RWPE2 (cell line): ENCODE results near the gene ZNF512B.
A peak's percentile ranks its signal among the peaks of the same experiment; 100 is the strongest.

ENCODE experiments used
- ATAC-seq: fragments of 200-7000 bp; cut with Tn5 transposase; 3 replicates; pipeline ENCODE4 v1.9.1; 2021; ENCODE audit warnings: low read depth
- DNase-seq: peaks from one replicate; pipeline ENCODE4 v3.0.0-alpha.2; 2020; ENCODE audit warnings: low spot score
- H3K27ac ChIP-seq: fragments of 450-650 bp; 2 replicates; pipeline ENCODE4 v1.5.1; 2017; ENCODE audit warnings: mild to moderate bottlenecking; ENCODE audit not compliant: poor library complexity, severe bottlenecking
- H3K27me3 ChIP-seq: fragments of 250-450 bp; sonication (Bioruptor Pico); 2 replicates; pipeline ENCODE4 v1.5.1; 2021; ENCODE audit warnings: mild to moderate bottlenecking, moderate library complexity; ENCODE audit not compliant: insufficient read depth, poor library complexity, severe bottlenecking
- H3K36me3 ChIP-seq: fragments of 250-450 bp; sonication (Bioruptor Pico); 2 replicates; pipeline ENCODE4 v1.5.1; 2020; ENCODE audit warnings: low read depth, mild to moderate bottlenecking, moderate library complexity
- H3K4me1 ChIP-seq: fragments of 250-450 bp; sonication (Bioruptor Pico); 2 replicates; pipeline ENCODE4 v1.5.1; 2021; ENCODE audit warnings: mild to moderate bottlenecking, moderate library complexity; ENCODE audit not compliant: insufficient read depth, poor library complexity, severe bottlenecking
- H3K4me3 ChIP-seq: fragments of 250-450 bp; sonication (Bioruptor Pico); 2 replicates; pipeline ENCODE4 v1.5.1; 2021; ENCODE audit warnings: mild to moderate bottlenecking, moderate library complexity; ENCODE audit not compliant: severe bottlenecking
- H3K9me3 ChIP-seq: fragments of 250-450 bp; sonication (Bioruptor Pico); 2 replicates; pipeline ENCODE4 v1.5.1; 2021; ENCODE audit warnings: mild to moderate bottlenecking, moderate library complexity; ENCODE audit not compliant: severe bottlenecking
- CTCF ChIP-seq: fragments of 450-650 bp; IDR thresholded peaks from one replicate; pipeline ENCODE4 v1.5.1; 2017; ENCODE audit warnings: mild to moderate bottlenecking, moderate library complexity; ENCODE audit not compliant: poor library complexity, severe bottlenecking

ZNF512B gene

DNA sequence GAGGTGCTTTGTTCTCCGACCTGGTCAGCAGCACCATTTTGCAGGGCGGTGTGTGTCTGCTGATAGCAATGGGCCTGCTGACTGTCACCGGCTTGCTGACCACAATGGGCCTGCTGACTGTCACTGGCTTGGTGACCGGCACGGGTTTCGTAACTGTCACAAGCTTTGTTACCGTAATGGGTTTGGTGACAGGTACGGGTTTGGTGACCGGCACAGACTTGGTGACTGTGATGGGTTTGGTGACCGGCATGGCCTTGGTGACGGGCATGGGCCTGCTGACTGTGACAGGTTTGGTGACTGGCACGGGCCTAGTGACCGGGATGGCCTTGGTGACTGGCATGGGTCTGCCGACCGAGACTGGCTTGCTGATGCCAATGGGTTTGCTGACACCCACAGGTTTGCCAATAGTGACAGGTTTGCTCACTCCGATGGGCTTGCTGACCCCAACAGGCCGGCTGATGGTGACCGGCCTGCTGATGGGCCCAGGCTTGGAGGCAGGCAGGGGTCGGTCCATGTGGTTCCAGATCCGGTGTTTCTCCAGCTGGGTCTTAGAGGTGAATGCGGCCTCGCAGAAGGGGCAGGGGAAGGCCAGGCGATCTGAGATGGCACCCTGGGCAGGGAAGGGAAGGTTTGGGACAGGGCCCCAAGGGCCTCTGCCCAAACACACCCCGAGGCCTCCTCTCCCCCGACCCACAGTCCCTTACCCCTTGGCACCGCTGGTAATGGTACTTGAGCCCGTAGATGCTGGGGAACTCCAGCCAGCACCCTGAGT is 3.4 kb downstream of the ZNF512B start:
- ATAC-seq (no peak), DNase-seq (peak; percentile 88)
- H3K27me3 ChIP-seq, result no peaks in the 10 kb centered on the region
- no peaks in the 10 kb centered on the region for H3K9me3 ChIP-seq
- H3K4me1 ChIP-seq, result no peaks in the 10 kb centered on the region
- H3K27ac ChIP-seq, result no peak overlapping the region
- no peak overlapping the region for H3K4me3 ChIP-seq
- TF ChIP-seq CTCF, result no peak
- peaks cover 50% of the 10 kb centered on the region for H3K36me3 ChIP-seq

DNA sequence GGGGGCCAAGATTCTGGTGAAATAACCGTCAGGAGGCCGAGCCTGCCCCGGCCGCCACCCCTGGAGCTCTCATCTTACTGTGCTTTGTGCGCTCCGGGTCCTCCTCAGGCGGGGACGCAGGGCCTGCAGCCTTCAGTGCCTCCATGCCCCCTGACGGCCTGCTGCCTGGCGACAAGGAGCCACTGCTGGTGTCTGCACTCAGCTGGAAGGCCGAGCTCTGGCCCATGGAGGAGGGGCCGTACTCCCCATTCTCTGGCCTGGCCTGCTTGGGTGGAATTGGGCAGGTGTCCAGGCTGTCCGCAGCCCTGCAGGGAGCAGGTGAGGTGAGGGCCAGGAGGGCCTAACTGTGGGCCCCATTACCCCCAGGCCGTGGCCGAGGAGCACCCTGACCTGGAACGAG is 5.3 kb downstream of the ZNF512B start:
- no peak for ATAC-seq
- peak; percentile 84 for DNase-seq
- no peak overlapping the region for H3K4me3 ChIP-seq
- H3K27ac ChIP-seq, result no peak overlapping the region
- H3K36me3 ChIP-seq, result peaks cover 54% of the 10 kb centered on the region
- no peaks in the 10 kb centered on the region for H3K4me1 ChIP-seq
- no peaks in the 10 kb centered on the region for H3K27me3 ChIP-seq
- no peaks in the 10 kb centered on the region for H3K9me3 ChIP-seq
- no peak for TF ChIP-seq CTCF

- Histone ChIP-seq H3K4me1 (no peaks in the 10 kb centered on the region), H3K9me3 (no peaks in the 10 kb centered on the region), H3K27ac (no peak overlapping the region), H3K4me3 (no peak overlapping the region), H3K36me3 (peaks cover 59% of the 10 kb centered on the region), H3K27me3 (no peaks in the 10 kb centered on the region)
- peak; percentile 1; the same call in 1 of the 3 replicates for ATAC-seq
- peak; percentile 84 for DNase-seq
- TF ChIP-seq CTCF, result no peak
Observed at GRCh38 chr20:63963784-63964301, 5.9 kb downstream of the ZNF512B start.

GRCh38 chr20:63963348-63963741 is 6.4 kb downstream of the ZNF512B start:
- Histone ChIP-seq H3K4me1 (no peaks in the 10 kb centered on the region), H3K4me3 (no peak overlapping the region), H3K36me3 (peaks cover 59% of the 10 kb centered on the region), H3K9me3 (no peaks in the 10 kb centered on the region), H3K27me3 (no peaks in the 10 kb centered on the region), H3K27ac (no peak overlapping the region)
- peak; percentile 89 for DNase-seq
- no peak; the same call in 2 of the 3 replicates for ATAC-seq
- TF ChIP-seq CTCF, result no peak
